ENCODE data around the gene CHST3. TPM values are rescaled to one million over a fixed set of nuclear protein-coding genes. Genes with fewer than 3 reads are reported as not detected.

Gene CHST3
- total RNA-seq, 1 donor from 2014 or later, result 21.7 TPM

GRCh38 chr10:71968553-71969474 is 4.6 kb downstream of the CHST3 start:
- no peak for DNase-seq (ENCODE audit: extremely low spot score, unreplicated experiment)
- no peaks in the 10 kb centered on the region for H3K36me3 Mint-ChIP-seq
- peak overlapping the region; percentile 52 for H3K27ac Mint-ChIP-seq
- TF ChIP-seq CTCF (conservative IDR thresholded peaks at IDR 0.05), result no peak
- H3K9me3 Mint-ChIP-seq, result no peaks in the 10 kb centered on the region
- peak overlapping the region; percentile 67 for H3K4me3 Mint-ChIP-seq
- H3K27me3 Mint-ChIP-seq, result peaks cover 3% of the 10 kb centered on the region
- peaks cover 64% of the 10 kb centered on the region for H3K4me1 Mint-ChIP-seq (ENCODE audit: unreplicated experiment)

GRCh38 chr10:71969929-71970328 is 5.7 kb downstream of the CHST3 start:
- H3K27ac Mint-ChIP-seq, result no peak overlapping the region
- DNase-seq (ENCODE audit: extremely low spot score, unreplicated experiment), result no peak
- no peaks in the 10 kb centered on the region for H3K9me3 Mint-ChIP-seq
- no peak overlapping the region for H3K4me3 Mint-ChIP-seq
- H3K36me3 Mint-ChIP-seq, result no peaks in the 10 kb centered on the region
- peaks cover 70% of the 10 kb centered on the region for H3K4me1 Mint-ChIP-seq (ENCODE audit: unreplicated experiment)
- H3K27me3 Mint-ChIP-seq, result peaks cover 2% of the 10 kb centered on the region
- TF ChIP-seq CTCF (conservative IDR thresholded peaks at IDR 0.05), result no peak

- no peak for DNase-seq (ENCODE audit: extremely low spot score, unreplicated experiment)
- TF ChIP-seq CTCF (conservative IDR thresholded peaks at IDR 0.05), result peak; percentile 52
- peaks cover 70% of the 10 kb centered on the region for H3K4me1 Mint-ChIP-seq (ENCODE audit: unreplicated experiment)
- no peaks in the 10 kb centered on the region for H3K36me3 Mint-ChIP-seq
- no peaks in the 10 kb centered on the region for H3K9me3 Mint-ChIP-seq
- no peaks in the 10 kb centered on the region for H3K27me3 Mint-ChIP-seq
- H3K27ac Mint-ChIP-seq, result peak overlapping the region; percentile 50
- H3K4me3 Mint-ChIP-seq, result no peak overlapping the region
Observed at GRCh38 chr10:71970331-71970730, 6.1 kb downstream of the CHST3 start.

- Mint-ChIP-seq H3K27ac (peak overlapping the region; percentile 50), H3K27me3 (no peaks in the 10 kb centered on the region), H3K4me1 (ENCODE audit: unreplicated experiment) (peaks cover 67% of the 10 kb centered on the region), H3K4me3 (no peak overlapping the region), H3K9me3 (no peaks in the 10 kb centered on the region), H3K36me3 (no peaks in the 10 kb centered on the region)
- DNase-seq (ENCODE audit: extremely low spot score, unreplicated experiment), result no peak
- no peak for TF ChIP-seq CTCF (conservative IDR thresholded peaks at IDR 0.05)
Observed at GRCh38 chr10:71970869-71971268, 6.7 kb downstream of the CHST3 start.

GRCh38 chr10:71971311-71971731 is 7.1 kb downstream of the CHST3 start:
- Mint-ChIP-seq H3K4me3 (no peak overlapping the region), H3K36me3 (no peaks in the 10 kb centered on the region), H3K27ac (no peak overlapping the region), H3K9me3 (no peaks in the 10 kb centered on the region), H3K27me3 (no peaks in the 10 kb centered on the region), H3K4me1 (ENCODE audit: unreplicated experiment) (peaks cover 67% of the 10 kb centered on the region)
- no peak for DNase-seq (ENCODE audit: extremely low spot score, unreplicated experiment)
- TF ChIP-seq CTCF (conservative IDR thresholded peaks at IDR 0.05), result no peak

All from type B pancreatic cell (in vitro differentiated cells).